Body of pancreas (tissue), 4 donors: Measurements from ENCODE around the gene CHCHD6.
"Not testable (repeated sequence)": the region's sequence is repeated elsewhere in the genome, so short reads cannot be mapped to it uniquely, and the experiment has no call there.

Experiments
- POLR2A ChIP-seq, 3 donors: fragments of 450-650 bp; IDR thresholded peaks; one replicate each; pipeline ENCODE4 v1.6.1; 2016; ENCODE audit warnings: antibody characterized with exemption in 3 of 3, mild to moderate bottlenecking in 2 of 3
- TF ChIP-seq, protein P1 (sequence below), 7 experiments: fragments of 450-650 bp in 4 of 7; fragments of 200-600 bp in 3 of 7; sonication (generic) in 3 of 7; IDR thresholded peaks; one replicate each; pipeline ENCODE4 v1.5.1; 2016 to 2019; ENCODE audit warnings: antibody characterized with exemption in 7 of 7

DNA sequence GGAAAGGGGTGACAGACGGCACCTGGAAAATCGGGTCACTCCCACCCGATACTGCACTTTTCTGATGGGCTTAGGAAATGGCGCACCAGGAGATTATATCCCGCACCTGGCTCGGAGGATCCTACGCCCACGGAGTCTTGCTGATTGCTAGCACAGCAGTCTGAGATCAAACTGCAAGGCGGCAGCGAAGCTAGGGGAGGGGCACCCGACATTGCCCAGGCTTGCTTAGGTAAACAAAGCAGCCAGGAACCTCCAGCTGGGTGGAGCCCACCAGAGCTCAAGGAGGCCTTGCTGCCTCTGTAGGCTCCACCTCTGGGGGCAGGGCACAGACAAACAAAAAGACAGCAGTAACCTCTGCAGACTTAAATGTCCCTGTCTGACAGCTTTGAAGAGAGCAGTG, 97.3 kb downstream of the CHCHD6 start:
- TF ChIP-seq, protein P1, sequence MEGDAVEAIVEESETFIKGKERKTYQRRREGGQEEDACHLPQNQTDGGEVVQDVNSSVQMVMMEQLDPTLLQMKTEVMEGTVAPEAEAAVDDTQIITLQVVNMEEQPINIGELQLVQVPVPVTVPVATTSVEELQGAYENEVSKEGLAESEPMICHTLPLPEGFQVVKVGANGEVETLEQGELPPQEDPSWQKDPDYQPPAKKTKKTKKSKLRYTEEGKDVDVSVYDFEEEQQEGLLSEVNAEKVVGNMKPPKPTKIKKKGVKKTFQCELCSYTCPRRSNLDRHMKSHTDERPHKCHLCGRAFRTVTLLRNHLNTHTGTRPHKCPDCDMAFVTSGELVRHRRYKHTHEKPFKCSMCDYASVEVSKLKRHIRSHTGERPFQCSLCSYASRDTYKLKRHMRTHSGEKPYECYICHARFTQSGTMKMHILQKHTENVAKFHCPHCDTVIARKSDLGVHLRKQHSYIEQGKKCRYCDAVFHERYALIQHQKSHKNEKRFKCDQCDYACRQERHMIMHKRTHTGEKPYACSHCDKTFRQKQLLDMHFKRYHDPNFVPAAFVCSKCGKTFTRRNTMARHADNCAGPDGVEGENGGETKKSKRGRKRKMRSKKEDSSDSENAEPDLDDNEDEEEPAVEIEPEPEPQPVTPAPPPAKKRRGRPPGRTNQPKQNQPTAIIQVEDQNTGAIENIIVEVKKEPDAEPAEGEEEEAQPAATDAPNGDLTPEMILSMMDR (IDR thresholded peaks at IDR 0.05) = not testable (repeated sequence)
- not testable (repeated sequence) for TF ChIP-seq POLR2A (IDR thresholded peaks at IDR 0.05)
